HepG2 (cell line): Measurements from ENCODE around the gene ANO9. TPM values are rescaled to one million over a fixed set of nuclear protein-coding genes. Genes with fewer than 3 reads are reported as not detected.

ENCODE experiments used
- ARID2 ChIP-seq: sonication (generic); formaldehyde crosslinking; IDR thresholded peaks from 2 replicates; pipeline ENCODE4 v1.8.1; 2022; ENCODE audit warnings: mild to moderate bottlenecking, missing genetic modification reagents, borderline replicate concordance
- CEBPG ChIP-seq: IDR thresholded peaks from 2 replicates; pipeline ENCODE4 v1.6.1; 2016
- GABPA ChIP-seq, 2 experiments: IDR thresholded peaks; 2 replicates each; pipeline ENCODE4 v1.6.1; 2011 to 2016; ENCODE audit warnings: low read depth in 2 of 2, low read length in 1 of 2, missing biosample characterization in 1 of 2, missing genetic modification characterization in 1 of 2
- HNF1A ChIP-seq, 2 experiments: sonication (generic) in 1 of 2; formaldehyde crosslinking in 1 of 2; IDR thresholded peaks; 2 replicates each; pipeline versions ENCODE4 v1.4.0 to v1.6.1; 2016 to 2020; ENCODE audit warnings: borderline replicate concordance in 1 of 2, low read depth in 1 of 2, mild to moderate bottlenecking in 1 of 2, missing genetic modification reagents in 1 of 2
- NCOA2 ChIP-seq: sonication (generic); formaldehyde crosslinking; IDR thresholded peaks from 2 replicates; pipeline ENCODE4 v1.8.0; 2022; ENCODE audit warnings: inconsistent platforms
- NRL ChIP-seq: sonication (generic); formaldehyde crosslinking; IDR thresholded peaks from 2 replicates; pipeline ENCODE4 v1.5.0; 2020; ENCODE audit warnings: missing genetic modification reagents, mild to moderate bottlenecking, moderate library complexity, borderline replicate concordance
- SETDB1 ChIP-seq: sonication (generic); formaldehyde crosslinking; IDR thresholded peaks from 2 replicates; pipeline ENCODE4 v1.5.1; 2020; ENCODE audit warnings: missing genetic modification reagents, mild to moderate bottlenecking, borderline replicate concordance
- XRCC5 ChIP-seq: fragments of 200-400 bp; formaldehyde crosslinking; optimal IDR thresholded peaks from 2 replicates; pipeline ENCODE3; 2017; ENCODE audit warnings: mild to moderate bottlenecking, low read length
- ZEB1 ChIP-seq: IDR thresholded peaks from 2 replicates; pipeline ENCODE4 v1.6.1; 2012; ENCODE audit warnings: mild to moderate bottlenecking, low read depth, inconsistent platforms; ENCODE audit not compliant: insufficient replicate concordance
- ZNF609 ChIP-seq: sonication (generic); formaldehyde crosslinking; IDR thresholded peaks from 2 replicates; pipeline ENCODE4 v1.4.0; 2020; ENCODE audit warnings: mild to moderate bottlenecking, missing genetic modification reagents, borderline replicate concordance
- ZNF761 ChIP-seq: sonication (generic); formaldehyde crosslinking; conservative IDR thresholded peaks from 2 replicates; pipeline ENCODE4 v1.4.0; 2020; ENCODE audit warnings: mild to moderate bottlenecking, missing genetic modification reagents
- polyA plus RNA-seq, 8 experiments: library from polyadenylated mRNA; depleted of rRNA in 3 of 8; stranded (reverse) in 7 of 8; unstranded in 1 of 8; fragments of >200 nt; fragmentation: Illumina TruSeq in 4 of 8; extraction: Trizol in 4 of 8; gene quantifications; 2 replicates each; pipeline versions ENCODE4 v1.2.1 to v1.2.3, GENCODE V29; 2011 to 2016; ENCODE audit warnings: low read depth in 4 of 8, missing spikeins in 1 of 8, mixed read lengths in 1 of 8; ENCODE audit not compliant: insufficient read depth in 1 of 8
- total RNA-seq, 5 experiments: library from RNA; depleted of rRNA; stranded (reverse); fragments of >200 nt; fragmentation: Illumina TruSeq; extraction: Trizol; gene quantifications; 2 replicates each; pipeline ENCODE4 v1.2.3, GENCODE V29; 2016; ENCODE audit warnings: low read depth in 1 of 5
- TF ChIP-seq, protein P1 (sequence below): sonication (generic); formaldehyde crosslinking; IDR thresholded peaks from 2 replicates; pipeline ENCODE4 v1.4.0; 2020; ENCODE audit warnings: missing genetic modification reagents
- TF ChIP-seq, protein P2 (sequence below): IDR thresholded peaks from 2 replicates; pipeline ENCODE4 v1.6.1; 2016; ENCODE audit warnings: mild to moderate bottlenecking, missing biosample characterization, missing genetic modification reagents

The ANO9 gene
- total and polyA plus RNA-seq, 2 of the 13 experiments (the other 11 are each of a cell fraction or from before 2014, with no cell fraction given), result 8.9 to 14.3 TPM

DNA sequence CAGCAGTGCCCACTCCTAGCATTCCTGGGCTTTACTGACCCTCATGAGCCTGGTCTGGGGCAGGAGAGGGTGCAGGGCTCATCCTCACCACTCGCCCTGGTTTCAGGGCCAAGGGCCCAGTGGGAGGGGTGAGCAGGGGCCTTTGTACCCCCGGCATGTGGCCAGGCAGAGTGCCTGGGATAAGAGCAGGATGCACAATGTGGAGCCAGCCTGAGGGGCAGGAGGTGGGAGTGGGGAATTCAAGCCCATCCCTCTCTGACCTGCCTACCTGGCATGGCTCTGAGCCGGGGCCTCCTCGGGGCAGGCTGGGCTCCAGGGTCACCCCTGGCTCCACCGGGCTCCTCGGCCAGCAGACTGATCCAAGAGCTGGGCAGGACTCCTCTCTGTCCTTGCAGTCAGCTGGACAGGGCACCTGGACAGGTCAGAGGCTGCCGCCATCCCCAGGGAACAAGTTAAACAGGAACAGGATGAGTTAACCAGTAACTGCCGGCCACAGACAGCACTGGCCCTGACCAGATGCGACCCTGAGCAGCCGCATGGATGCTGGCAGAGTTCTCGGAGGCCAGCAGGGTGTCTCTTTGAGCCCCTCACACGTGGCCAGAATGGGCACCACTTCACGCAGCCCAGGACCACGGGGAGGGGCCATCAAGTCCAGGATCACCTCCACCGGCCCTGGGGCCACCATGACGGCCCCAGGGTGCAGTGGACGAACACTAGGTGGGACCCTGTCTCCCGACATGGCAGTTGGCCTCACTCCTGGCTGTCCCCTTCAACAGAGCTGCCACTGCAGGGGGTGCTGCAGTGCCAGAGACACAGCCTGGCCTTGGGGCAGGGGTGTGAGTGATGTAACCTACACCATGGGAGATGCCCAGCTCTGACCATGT lies 32.0 kb downstream of the ANO9 start (continued):
- TF ChIP-seq ZNF609 (CRISPR knock-in tag) (peak; percentile 63; the same call in 1 of the 2 replicates), SETDB1 (CRISPR knock-in tag) (no peak), GABPA (IDR thresholded peaks at IDR 0.05; ENCODE audit: low read depth, low read length) (no peak), GABPA (CRISPR knock-in tag; IDR thresholded peaks at IDR 0.05; ENCODE audit: low read depth) (no peak; the same call in 1 of the 2 replicates), ARID2 (CRISPR knock-in tag) (0 out of 2 replicates have a peak, but pooled peaks have one; percentile 10), CEBPG (0 out of 2 replicates have a peak, but pooled peaks have one; percentile 15), HNF1A (IDR thresholded peaks at IDR 0.05; ENCODE audit: low read depth) (peak; percentile 56; the same call in 1 of the 2 replicates), HNF1A (CRISPR knock-in tag; IDR thresholded peaks at IDR 0.05; ENCODE audit: borderline replicate concordance) (peak; percentile 90), ZEB1 (peak; percentile 80), XRCC5 (peak; percentile 3), NRL (CRISPR knock-in tag) (peak; percentile 65), ZNF761 (0 out of 2 replicates have a peak, but pooled peaks have one; percentile 45), NCOA2 (peak; percentile 60; the same call in 1 of the 2 replicates)
- TF ChIP-seq, protein P1, sequence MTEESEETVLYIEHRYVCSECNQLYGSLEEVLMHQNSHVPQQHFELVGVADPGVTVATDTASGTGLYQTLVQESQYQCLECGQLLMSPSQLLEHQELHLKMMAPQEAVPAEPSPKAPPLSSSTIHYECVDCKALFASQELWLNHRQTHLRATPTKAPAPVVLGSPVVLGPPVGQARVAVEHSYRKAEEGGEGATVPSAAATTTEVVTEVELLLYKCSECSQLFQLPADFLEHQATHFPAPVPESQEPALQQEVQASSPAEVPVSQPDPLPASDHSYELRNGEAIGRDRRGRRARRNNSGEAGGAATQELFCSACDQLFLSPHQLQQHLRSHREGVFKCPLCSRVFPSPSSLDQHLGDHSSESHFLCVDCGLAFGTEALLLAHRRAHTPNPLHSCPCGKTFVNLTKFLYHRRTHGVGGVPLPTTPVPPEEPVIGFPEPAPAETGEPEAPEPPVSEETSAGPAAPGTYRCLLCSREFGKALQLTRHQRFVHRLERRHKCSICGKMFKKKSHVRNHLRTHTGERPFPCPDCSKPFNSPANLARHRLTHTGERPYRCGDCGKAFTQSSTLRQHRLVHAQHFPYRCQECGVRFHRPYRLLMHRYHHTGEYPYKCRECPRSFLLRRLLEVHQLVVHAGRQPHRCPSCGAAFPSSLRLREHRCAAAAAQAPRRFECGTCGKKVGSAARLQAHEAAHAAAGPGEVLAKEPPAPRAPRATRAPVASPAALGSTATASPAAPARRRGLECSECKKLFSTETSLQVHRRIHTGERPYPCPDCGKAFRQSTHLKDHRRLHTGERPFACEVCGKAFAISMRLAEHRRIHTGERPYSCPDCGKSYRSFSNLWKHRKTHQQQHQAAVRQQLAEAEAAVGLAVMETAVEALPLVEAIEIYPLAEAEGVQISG, result peak; percentile 55; the same call in 1 of the 2 replicates
- TF ChIP-seq, protein P2, sequence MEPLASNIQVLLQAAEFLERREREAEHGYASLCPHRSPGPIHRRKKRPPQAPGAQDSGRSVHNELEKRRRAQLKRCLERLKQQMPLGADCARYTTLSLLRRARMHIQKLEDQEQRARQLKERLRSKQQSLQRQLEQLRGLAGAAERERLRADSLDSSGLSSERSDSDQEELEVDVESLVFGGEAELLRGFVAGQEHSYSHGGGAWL (CRISPR knock-in tag), result peak; percentile 62; the same call in 1 of the 2 replicates
